ENCODE results near the gene GSTA2. TPM values are rescaled to one million over a fixed set of nuclear protein-coding genes. Genes with fewer than 3 reads are reported as not detected.
A peak's percentile ranks its signal among the peaks of the same experiment; 100 is the strongest.

GSTA2 gene
- total and polyA plus RNA-seq, 2 of the 13 experiments (the other 11 are each of a cell fraction or from before 2014, with no cell fraction given) = 0.75 to 13.7 TPM

- no peak overlapping the region for H3K4me3 ChIP-seq (replicated peaks in 1 of 3; ENCODE audit: insufficient read depth in 1 of 3, low read depth in 2 of 3, low read length in 3 of 3)
- WGBS (ENCODE audit: low lambda C conversion rate) = 76% methylated on average over 1 of the region's 1 CpG
- no peak overlapping the region for H3K27ac ChIP-seq (ENCODE audit: extremely low read length, insufficient read depth, low read length)
- H3K9me3 ChIP-seq (ENCODE audit: low read length) = no peaks in the 10 kb centered on the region
- POLR2A ChIA-PET = no interaction called here
- peaks cover 36% of the 10 kb centered on the region for H3K4me1 ChIP-seq (ENCODE audit: insufficient read depth, low read length)
- H3K9ac ChIP-seq (ENCODE audit: insufficient read depth, low read depth, low read length) = no peak overlapping the region
- no peaks in the 10 kb centered on the region for H3K27me3 ChIP-seq (ENCODE audit: control insufficient read depth in 1 of 2, insufficient read depth in 2 of 2, low read length in 2 of 2)
- no peak overlapping the region for H3K4me2 ChIP-seq (ENCODE audit: low read depth, low read length)
- CTCF ChIA-PET (ENCODE audit: low intra/inter-chr PET ratio, low total read pairs) = no interaction called here
- in situ Hi-C loops (cut with HindIII; ENCODE audit: extremely low pct_ligation_motif_present, low pct_unique_long_range_greater_than_20kb) = no loop called here
- H2AFZ ChIP-seq (ENCODE audit: low read length) = no peak overlapping the region
- FAIRE-seq (no peak), ATAC-seq (no peak), DNase-seq (ENCODE audit: low spot score) (no peak)
- intact Hi-C loops (cut with micrococcal nuclease; ENCODE audit: unreplicated experiment) = no loop called here
- no peaks in the 10 kb centered on the region for H3K36me3 ChIP-seq (replicated peaks in 1 of 2; ENCODE audit: control insufficient read depth in 1 of 2, insufficient read depth in 2 of 2, low read length in 2 of 2)
- TF ChIP-seq HNRNPL (IDR thresholded peaks at IDR 0.05; ENCODE audit: low read depth, low read length) = 0 out of 2 replicates have a peak, but pooled peaks have one; percentile 31
- TF ChIP-seq ZBTB7A (CRISPR knock-in tag; IDR thresholded peaks at IDR 0.05) = no peak
- H3K79me2 ChIP-seq (ENCODE audit: insufficient read depth, low read length) = no peaks in the 10 kb centered on the region
- H4K20me1 ChIP-seq (ENCODE audit: insufficient read depth, low read length) = no peaks in the 10 kb centered on the region
- no TSS peak for BruUV-seq (replicated peaks)
These were observed 21.4 kb downstream of the GSTA2 start for GRCh38 chr6:52741872-52742271.

- Histone ChIP-seq H3K9me3 (ENCODE audit: low read length) (no peaks in the 10 kb centered on the region), H3K27ac (ENCODE audit: extremely low read length, insufficient read depth, low read length) (no peak overlapping the region), H3K9ac (ENCODE audit: insufficient read depth, low read depth, low read length) (no peak overlapping the region), H3K27me3 (ENCODE audit: control insufficient read depth in 1 of 2, insufficient read depth in 2 of 2, low read length in 2 of 2) (no peaks in the 10 kb centered on the region), H3K4me3 (replicated peaks in 1 of 3; ENCODE audit: insufficient read depth in 1 of 3, low read depth in 2 of 3, low read length in 3 of 3) (no peak overlapping the region), H3K79me2 (ENCODE audit: insufficient read depth, low read length) (no peaks in the 10 kb centered on the region), H4K20me1 (ENCODE audit: insufficient read depth, low read length) (no peaks in the 10 kb centered on the region), H3K4me2 (ENCODE audit: low read depth, low read length) (no peak overlapping the region), H3K4me1 (ENCODE audit: insufficient read depth, low read length) (peaks cover 28% of the 10 kb centered on the region), H2AFZ (ENCODE audit: low read length) (no peak overlapping the region), H3K36me3 (replicated peaks in 1 of 2; ENCODE audit: control insufficient read depth in 1 of 2, insufficient read depth in 2 of 2, low read length in 2 of 2) (no peaks in the 10 kb centered on the region)
- in situ Hi-C loops (cut with HindIII; ENCODE audit: extremely low pct_ligation_motif_present, low pct_unique_long_range_greater_than_20kb) = no loop called here
- FAIRE-seq = no peak
- ATAC-seq = no peak
- ChIA-PET POLR2A (interaction anchor here (1.3 kb wide), 1 partner anchor 11 kb away, joined by 3 read pairs; no protein-coding TSS in a partner anchor), CTCF (ENCODE audit: low intra/inter-chr PET ratio, low total read pairs) (no interaction called here)
- no peak for DNase-seq (ENCODE audit: low spot score)
- WGBS (ENCODE audit: low lambda C conversion rate) = 93% methylated on average over 3 of the region's 3 CpGs
- BruUV-seq (replicated peaks) = no TSS peak
- TF ChIP-seq TMF1 (CRISPR knock-in tag; IDR thresholded peaks at IDR 0.05; ENCODE audit: low read depth) (no peak), SATB2 (CRISPR knock-in tag; IDR thresholded peaks at IDR 0.05) (no peak), REL (CRISPR knock-in tag; conservative IDR thresholded peaks at IDR 0.05) (no peak), MXD4 (CRISPR knock-in tag; IDR thresholded peaks at IDR 0.05) (no peak), YEATS2 (CRISPR knock-in tag; IDR thresholded peaks at IDR 0.05; ENCODE audit: borderline replicate concordance) (no peak), FOXA1 (IDR thresholded peaks at IDR 0.05) (no peak), FOXA1 (CRISPR knock-in tag; IDR thresholded peaks at IDR 0.05) (no peak), ZNF788 (CRISPR knock-in tag; IDR thresholded peaks at IDR 0.05; ENCODE audit: borderline replicate concordance) (no peak), ZNF713 (CRISPR knock-in tag; IDR thresholded peaks at IDR 0.05) (no peak), FOXK2 (IDR thresholded peaks at IDR 0.05) (no peak), ZNF451 (CRISPR knock-in tag; IDR thresholded peaks at IDR 0.05) (no peak), EEA1 (CRISPR knock-in tag; IDR thresholded peaks at IDR 0.05; ENCODE audit: borderline replicate concordance) (no peak), ZNF574 (CRISPR knock-in tag; IDR thresholded peaks at IDR 0.05) (no peak)
- intact Hi-C loops (cut with micrococcal nuclease; ENCODE audit: unreplicated experiment) = no loop called here
These were observed 23.6 kb downstream of the GSTA2 start for GRCh38 chr6:52739627-52740026.
